Mesendoderm (in vitro differentiated cells): ENCODE results near the gene TPTE.
"Not testable (repeated sequence)": the region's sequence is repeated elsewhere in the genome, so short reads cannot be mapped to it uniquely, and the experiment has no call there.

Experiments used
- DNase-seq: peaks from one replicate; pipeline ENCODE4 v3.0.0; 2013
- H2AK5ac ChIP-seq: 2 replicates; pipeline ENCODE4 v1.6.1; 2013; ENCODE audit warnings: low read length, inconsistent platforms
- H2BK120ac ChIP-seq: 2 replicates; pipeline ENCODE4 v1.6.1; 2013; ENCODE audit warnings: low read depth, mild to moderate bottlenecking, low read length, moderate library complexity, mixed read lengths
- H2BK15ac ChIP-seq: replicated peaks from 2 replicates; pipeline ENCODE4 v1.6.1; 2013; ENCODE audit warnings: low read depth, mild to moderate bottlenecking, moderate library complexity
- H2BK5ac ChIP-seq: 2 replicates; pipeline ENCODE4 v1.6.1; 2013; ENCODE audit warnings: low read length, inconsistent platforms
- H3K18ac ChIP-seq: 2 replicates; pipeline ENCODE4 v1.6.1; 2013; ENCODE audit warnings: mild to moderate bottlenecking, low read length, mixed read lengths
- H3K23ac ChIP-seq: one replicate; pipeline ENCODE4 v1.6.1; 2013; ENCODE audit warnings: low read length
- H3K27ac ChIP-seq: 2 replicates; pipeline ENCODE4 v1.5.1; 2013; ENCODE audit warnings: low read depth, mild to moderate bottlenecking, inconsistent platforms, low read length, moderate library complexity
- H3K27me3 ChIP-seq: 2 replicates; pipeline ENCODE4 v1.6.1; 2013; ENCODE audit warnings: low read length, control low read depth, mild to moderate bottlenecking, inconsistent platforms; ENCODE audit not compliant: insufficient read depth, poor library complexity
- H3K36me3 ChIP-seq: 2 replicates; pipeline ENCODE4 v1.6.1; 2013; ENCODE audit warnings: low read length, inconsistent platforms; ENCODE audit not compliant: control insufficient read depth, insufficient read depth
- H3K4ac ChIP-seq: one replicate; pipeline ENCODE4 v1.6.1; 2013; ENCODE audit warnings: low read depth, mild to moderate bottlenecking, low read length, moderate library complexity
- H3K4me1 ChIP-seq: 2 replicates; pipeline ENCODE4 v1.6.1; 2013; ENCODE audit warnings: low read depth, low read length, inconsistent platforms; ENCODE audit not compliant: control insufficient read depth
- H3K4me2 ChIP-seq: 2 replicates; pipeline ENCODE4 v1.6.1; 2013; ENCODE audit warnings: low read length
- H3K4me3 ChIP-seq: 2 replicates; pipeline ENCODE4 v1.5.1; 2013; ENCODE audit warnings: mild to moderate bottlenecking, low read length
- H3K56ac ChIP-seq: one replicate; pipeline ENCODE4 v1.6.1; 2013; ENCODE audit warnings: low read length
- H3K79me1 ChIP-seq: 2 replicates; pipeline ENCODE4 v1.6.1; 2013; ENCODE audit warnings: low read length, inconsistent platforms
- H3K79me2 ChIP-seq: 2 replicates; pipeline ENCODE4 v1.6.1; 2013; ENCODE audit warnings: mild to moderate bottlenecking, low read length; ENCODE audit not compliant: control insufficient read depth, insufficient read depth
- H3K9ac ChIP-seq: 2 replicates; pipeline ENCODE4 v1.6.1; 2013; ENCODE audit warnings: low read length, inconsistent platforms
- H4K5ac ChIP-seq: one replicate; pipeline ENCODE4 v1.6.1; 2013; ENCODE audit warnings: low read length
- H4K8ac ChIP-seq: one replicate; pipeline ENCODE4 v1.6.1; 2013; ENCODE audit warnings: low read depth, mild to moderate bottlenecking, control low read depth, low read length, moderate library complexity
- WGBS: extraction: QIAGEN DNeasy Blood & Tissue Kit; methylation state at CpG from one replicate; pipeline ENCODE4 v1.1.7; 2013; ENCODE audit warnings: low lambda C conversion rate, missing lambda C conversion rate; ENCODE audit not compliant: insufficient coverage; ENCODE audit errors: extremely low coverage; 5-methylcytosine and 5-hydroxymethylcytosine counted together

TPTE gene

DNA sequence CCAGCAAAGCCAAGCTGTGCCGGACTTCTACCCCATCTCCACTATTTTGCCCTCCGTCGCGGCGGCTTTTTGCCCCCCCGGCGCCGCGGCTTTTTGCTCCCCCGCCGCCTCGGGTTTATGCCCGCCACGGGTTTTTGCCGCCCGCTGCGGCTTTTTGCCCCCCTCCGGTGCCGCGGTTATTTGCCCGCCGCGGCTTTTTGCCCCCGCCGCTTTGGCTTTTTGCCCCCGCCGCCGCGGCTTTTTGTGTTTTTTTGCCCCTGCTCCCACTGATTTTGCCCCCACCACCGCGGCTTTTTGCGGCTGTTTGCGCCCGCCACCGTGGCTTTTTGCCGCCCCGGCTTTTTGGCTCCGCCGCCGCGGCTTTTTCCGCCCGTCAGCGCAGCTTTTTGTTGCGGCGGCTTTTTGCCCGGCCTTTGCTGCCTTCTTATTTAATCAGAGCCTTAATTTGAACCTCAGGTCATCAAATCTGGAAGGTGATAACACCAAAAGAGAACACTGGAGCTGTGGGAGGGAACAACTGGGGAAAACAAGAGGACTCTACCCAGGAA, 106.0 kb downstream of the TPTE start:
- no peak overlapping the region for H3K23ac ChIP-seq
- DNase-seq: no peak
- H4K5ac ChIP-seq: no peak overlapping the region
- no peak overlapping the region for H2BK15ac ChIP-seq
- H3K4me3 ChIP-seq: no peak overlapping the region
- H2BK120ac ChIP-seq: no peak overlapping the region
- H3K4me1 ChIP-seq: no peaks in the 10 kb centered on the region
- no peaks in the 10 kb centered on the region for H3K79me2 ChIP-seq
- H3K18ac ChIP-seq: no peak overlapping the region
- H3K27ac ChIP-seq: no peak overlapping the region
- no peaks in the 10 kb centered on the region for H3K36me3 ChIP-seq
- H3K79me1 ChIP-seq: no peaks in the 10 kb centered on the region
- no peak overlapping the region for H3K56ac ChIP-seq
- H3K4me2 ChIP-seq: no peak overlapping the region
- WGBS: no CpG with 5 or more reads among the region's 47 CpGs
- H3K27me3 ChIP-seq: no peaks in the 10 kb centered on the region
- no peak overlapping the region for H2BK5ac ChIP-seq
- no peak overlapping the region for H2AK5ac ChIP-seq
- H4K8ac ChIP-seq: no peak overlapping the region
- H3K4ac ChIP-seq: no peak overlapping the region
- no peak overlapping the region for H3K9ac ChIP-seq

DNA sequence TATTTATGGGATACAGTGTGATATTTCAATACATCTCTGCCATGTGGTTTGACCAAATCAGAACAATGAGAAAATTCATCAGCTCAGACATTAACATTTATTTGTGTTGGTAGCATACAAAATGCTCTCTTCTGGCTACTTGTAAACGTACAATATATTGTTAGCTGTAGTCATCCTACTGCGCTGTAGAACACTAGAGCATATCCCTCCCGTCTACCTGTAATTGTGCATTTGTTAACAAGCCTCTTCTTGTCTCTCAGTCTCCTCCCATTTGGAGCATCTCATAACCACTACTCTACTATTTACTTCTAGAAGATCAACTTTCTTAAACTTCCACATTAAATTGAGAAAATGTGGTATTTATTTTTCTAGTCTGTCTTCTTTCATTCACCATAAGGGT, 107.9 kb downstream of the TPTE start:
- H3K56ac ChIP-seq, H2BK120ac ChIP-seq: not testable (repeated sequence)
- WGBS: no CpG with 5 or more reads among the region's 3 CpGs

DNA sequence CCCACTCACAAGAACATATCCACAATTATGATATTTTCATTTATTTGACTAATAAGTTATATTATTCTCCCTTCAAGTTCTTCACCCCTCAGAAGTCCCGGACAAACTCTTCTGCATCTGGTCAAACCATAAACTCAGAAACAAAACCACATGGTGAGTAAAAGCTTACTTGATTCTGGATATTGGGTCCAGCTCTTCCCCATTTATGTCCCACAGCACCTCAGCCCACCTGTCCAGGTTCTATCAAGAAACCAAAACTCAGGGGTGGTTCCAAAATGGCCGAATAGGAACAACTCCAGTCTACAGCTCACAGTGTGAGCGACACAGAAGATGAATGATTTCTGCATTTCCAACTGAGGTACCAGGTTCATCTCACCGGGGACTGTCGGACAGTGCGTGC, 109.4 kb downstream of the TPTE start:
- not testable (repeated sequence) for H3K4me1 ChIP-seq

More for the DNA sequence above, 107.9 kb downstream of the TPTE start:
- H4K5ac ChIP-seq, H3K79me1 ChIP-seq, H3K4me2 ChIP-seq, H3K4me1 ChIP-seq, DNase-seq, H3K18ac ChIP-seq, H4K8ac ChIP-seq, H3K27ac ChIP-seq, H3K9ac ChIP-seq, H3K27me3 ChIP-seq, H2BK15ac ChIP-seq, H3K23ac ChIP-seq, H2BK5ac ChIP-seq, H3K79me2 ChIP-seq, H3K36me3 ChIP-seq, H2AK5ac ChIP-seq, H3K4ac ChIP-seq: not testable (repeated sequence)
- H3K4me3 ChIP-seq: peak overlapping the region; percentile 34

DNA sequence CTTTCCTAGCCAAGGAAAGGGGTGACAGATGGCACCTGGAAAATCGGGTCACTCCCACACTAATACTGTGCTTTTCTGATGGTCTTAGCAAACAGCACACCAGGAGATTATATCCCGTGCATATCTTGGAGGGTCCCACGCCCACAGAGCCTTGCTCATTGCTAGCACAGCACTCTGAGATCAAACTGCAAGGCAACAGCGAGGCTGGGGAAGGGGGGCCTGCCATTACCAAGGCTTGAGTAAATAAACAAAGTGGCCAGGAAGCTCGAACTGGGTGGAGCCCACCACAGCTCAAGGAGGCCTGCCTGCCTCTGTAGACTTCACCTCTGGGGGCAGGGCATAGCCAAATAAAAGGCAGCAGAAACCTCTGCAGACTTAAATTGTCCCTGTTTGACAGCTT, 109.9 kb downstream of the TPTE start:
- not testable (repeated sequence) for H3K18ac ChIP-seq, H3K27ac ChIP-seq, H2BK120ac ChIP-seq, DNase-seq, H3K4ac ChIP-seq, H2BK15ac ChIP-seq, H3K4me1 ChIP-seq, H4K8ac ChIP-seq, H2AK5ac ChIP-seq, H3K56ac ChIP-seq, H3K36me3 ChIP-seq, H3K4me2 ChIP-seq, H4K5ac ChIP-seq, H3K23ac ChIP-seq, H3K4me3 ChIP-seq, H2BK5ac ChIP-seq, H3K9ac ChIP-seq, H3K79me1 ChIP-seq, H3K79me2 ChIP-seq, H3K27me3 ChIP-seq
- no CpG with 5 or more reads among the region's 5 CpGs for WGBS

More for the DNA sequence above, 109.4 kb downstream of the TPTE start:
- no CpG with 5 or more reads among the region's 6 CpGs for WGBS
- not testable (repeated sequence) for H2BK5ac ChIP-seq, H3K4ac ChIP-seq, H3K23ac ChIP-seq, H2AK5ac ChIP-seq, H3K56ac ChIP-seq, H3K79me2 ChIP-seq, H2BK15ac ChIP-seq, H3K4me2 ChIP-seq, H3K9ac ChIP-seq, DNase-seq, H2BK120ac ChIP-seq, H3K4me3 ChIP-seq, H3K27ac ChIP-seq, H3K27me3 ChIP-seq, H3K36me3 ChIP-seq, H3K18ac ChIP-seq, H4K8ac ChIP-seq, H4K5ac ChIP-seq, H3K79me1 ChIP-seq

DNA sequence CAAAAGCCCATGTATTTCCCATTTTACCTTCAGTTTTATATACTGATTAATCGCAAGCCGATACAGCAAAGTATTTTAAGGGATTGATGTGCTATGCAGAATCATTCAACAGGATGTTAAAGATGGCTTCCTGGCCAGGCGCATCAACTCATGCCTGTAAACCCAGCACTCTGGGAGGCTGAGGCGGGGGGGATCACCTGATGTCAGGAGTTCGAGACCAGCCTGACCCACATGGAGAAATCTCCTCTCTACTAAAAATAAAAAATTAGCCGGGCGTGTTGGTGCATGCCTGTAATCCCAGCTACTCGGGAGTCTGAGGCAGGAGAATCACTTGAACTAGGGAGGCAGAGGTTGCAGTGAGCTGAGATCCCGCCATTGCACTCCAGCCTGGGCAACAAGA, 116.8 kb downstream of the TPTE start:
- H3K4me1 ChIP-seq, H4K5ac ChIP-seq, H2BK15ac ChIP-seq, H2BK5ac ChIP-seq, H3K79me2 ChIP-seq, H3K4me2 ChIP-seq, H3K4ac ChIP-seq, H3K23ac ChIP-seq, H3K9ac ChIP-seq, H3K27ac ChIP-seq, H2AK5ac ChIP-seq, H3K27me3 ChIP-seq, H3K36me3 ChIP-seq, H4K8ac ChIP-seq, H2BK120ac ChIP-seq, H3K56ac ChIP-seq, DNase-seq, H3K18ac ChIP-seq, H3K4me3 ChIP-seq, H3K79me1 ChIP-seq: not testable (repeated sequence)
- WGBS: no CpG with 5 or more reads among the region's 9 CpGs

DNA sequence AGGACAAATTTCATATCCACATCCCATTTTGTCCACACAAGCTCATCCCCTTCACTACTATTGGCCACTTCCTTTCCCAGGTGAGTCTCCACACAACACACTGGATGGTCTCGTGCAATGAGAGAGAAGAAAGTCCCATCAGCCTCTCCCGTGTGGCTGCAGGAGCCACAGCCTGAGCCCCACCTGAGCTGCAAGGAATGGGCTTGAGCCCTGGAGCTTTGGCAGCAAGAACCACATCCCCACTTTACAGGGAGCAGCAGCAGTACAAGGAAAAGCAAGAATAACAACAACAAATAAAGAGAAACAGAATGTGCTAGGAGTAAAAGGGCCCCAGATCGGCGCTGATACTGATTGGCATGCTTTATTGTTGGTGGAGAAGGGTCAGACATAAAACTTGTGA, 117.7 kb downstream of the TPTE start:
- H3K56ac ChIP-seq: no peak overlapping the region
- no peak overlapping the region for H3K18ac ChIP-seq
- H2BK5ac ChIP-seq: no peak overlapping the region
- no peak overlapping the region for H2AK5ac ChIP-seq
- no peak overlapping the region for H2BK15ac ChIP-seq
- H3K4ac ChIP-seq: no peak overlapping the region
- H3K36me3 ChIP-seq: no peaks in the 10 kb centered on the region
- no peak for DNase-seq
- no peaks in the 10 kb centered on the region for H3K79me2 ChIP-seq
- no peak overlapping the region for H4K5ac ChIP-seq
- no peak overlapping the region for H3K23ac ChIP-seq
- H3K4me1 ChIP-seq: no peaks in the 10 kb centered on the region
- no peaks in the 10 kb centered on the region for H3K79me1 ChIP-seq
- H3K4me2 ChIP-seq: no peak overlapping the region
- no peak overlapping the region for H2BK120ac ChIP-seq
- peak overlapping the region; percentile 32 for H3K4me3 ChIP-seq
- no peak overlapping the region for H3K9ac ChIP-seq
- no peaks in the 10 kb centered on the region for H3K27me3 ChIP-seq
- no peak overlapping the region for H3K27ac ChIP-seq
- H4K8ac ChIP-seq: no peak overlapping the region
- WGBS: no CpG with 5 or more reads among the region's 4 CpGs
